HepG2 (cell line): ENCODE results near the gene RMRP. TPM values are rescaled to one million over a fixed set of nuclear protein-coding genes. Genes with fewer than 3 reads are reported as not detected.
A peak's percentile ranks its signal among the peaks of the same experiment; 100 is the strongest.

Experiments used
- CBX5 ChIP-seq: sonication (generic); formaldehyde crosslinking; IDR thresholded peaks from 2 replicates; pipeline ENCODE4 v1.4.0; 2020; ENCODE audit warnings: missing genetic modification reagents, borderline replicate concordance
- CENPT ChIP-seq: sonication (generic); formaldehyde crosslinking; IDR thresholded peaks from 2 replicates; pipeline ENCODE4 v1.8.0; 2022; ENCODE audit warnings: low read depth, mild to moderate bottlenecking, moderate library complexity, missing genetic modification reagents
- DNMT1 ChIP-seq: sonication (generic); formaldehyde crosslinking; IDR thresholded peaks from 2 replicates; pipeline ENCODE4 v1.5.1; 2020; ENCODE audit warnings: mild to moderate bottlenecking, missing genetic modification reagents
- FOXP1 ChIP-seq, 2 experiments: fragments of 450-650 bp in 1 of 2; IDR thresholded peaks; 2 replicates each; pipeline ENCODE4 v1.6.1; 2017 to 2018; ENCODE audit warnings: antibody characterized with exemption in 1 of 2
- IRF9 ChIP-seq: sonication (generic); formaldehyde crosslinking; IDR thresholded peaks from 2 replicates; pipeline ENCODE4 v1.8.0; 2022; ENCODE audit warnings: missing genetic modification reagents, mild to moderate bottlenecking, borderline replicate concordance
- KLF12 ChIP-seq: sonication (generic); formaldehyde crosslinking; IDR thresholded peaks from 2 replicates; pipeline ENCODE4 v1.4.0; 2020; ENCODE audit warnings: missing genetic modification reagents, borderline replicate concordance
- MYPOP ChIP-seq: sonication (generic); formaldehyde crosslinking; IDR thresholded peaks from 2 replicates; pipeline ENCODE4 v1.8.1; 2023; ENCODE audit warnings: mild to moderate bottlenecking, moderate library complexity, missing genetic modification reagents
- NFYB ChIP-seq: sonication (generic); formaldehyde crosslinking; IDR thresholded peaks from 2 replicates; pipeline ENCODE4 v1.4.0; 2020; ENCODE audit warnings: missing genetic modification reagents
- NR1H2 ChIP-seq: sonication (generic); formaldehyde crosslinking; IDR thresholded peaks from 2 replicates; pipeline ENCODE4 v1.8.1; 2022; ENCODE audit warnings: low read depth, missing genetic modification reagents, borderline replicate concordance
- RFX5 ChIP-seq: IDR thresholded peaks from 2 replicates; pipeline ENCODE4 v1.6.1; 2011; ENCODE audit warnings: low read depth, low read length, improper control_type of control experiment
- RXRA ChIP-seq: sonication (generic); formaldehyde crosslinking; IDR thresholded peaks from 2 replicates; pipeline ENCODE4 v1.5.1; 2020; ENCODE audit warnings: missing genetic modification reagents
- YY1 ChIP-seq: IDR thresholded peaks from 2 replicates; pipeline ENCODE4 v1.6.1; 2011; ENCODE audit warnings: low read length, low read depth, moderate library complexity, mild to moderate bottlenecking; ENCODE audit not compliant: insufficient read depth, insufficient replicate concordance
- ZNF282 ChIP-seq: fragments of 450-650 bp; IDR thresholded peaks from 2 replicates; pipeline ENCODE4 v1.6.1; 2018; ENCODE audit not compliant: partially characterized antibody
- ZNF44 ChIP-seq: sonication (generic); formaldehyde crosslinking; IDR thresholded peaks from 2 replicates; pipeline ENCODE4 v1.5.1; 2020; ENCODE audit warnings: mild to moderate bottlenecking, missing genetic modification reagents
- ZNF672 ChIP-seq: sonication (generic); formaldehyde crosslinking; IDR thresholded peaks from 2 replicates; pipeline ENCODE4 v1.8.1; 2022; ENCODE audit warnings: missing genetic modification reagents
- ZNF710 ChIP-seq: sonication (generic); formaldehyde crosslinking; IDR thresholded peaks from 2 replicates; pipeline ENCODE4 v1.5.0; 2020; ENCODE audit warnings: mild to moderate bottlenecking, missing genetic modification reagents, borderline replicate concordance
- ZNF773 ChIP-seq: sonication (generic); formaldehyde crosslinking; IDR thresholded peaks from 2 replicates; pipeline ENCODE4 v1.4.0; 2020; ENCODE audit warnings: missing genetic modification reagents, borderline replicate concordance
- ZNF878 ChIP-seq: sonication (generic); formaldehyde crosslinking; IDR thresholded peaks from 2 replicates; pipeline ENCODE4 v1.8.1; 2023; ENCODE audit warnings: mild to moderate bottlenecking, missing genetic modification reagents, moderate library complexity
- polyA plus RNA-seq, 8 experiments: library from polyadenylated mRNA; depleted of rRNA in 3 of 8; stranded (reverse) in 7 of 8; unstranded in 1 of 8; fragments of >200 nt; fragmentation: Illumina TruSeq in 4 of 8; extraction: Trizol in 4 of 8; gene quantifications; 2 replicates each; pipeline versions ENCODE4 v1.2.1 to v1.2.3, GENCODE V29; 2011 to 2016; ENCODE audit warnings: low read depth in 4 of 8, missing spikeins in 1 of 8, mixed read lengths in 1 of 8; ENCODE audit not compliant: insufficient read depth in 1 of 8
- total RNA-seq, 5 experiments: library from RNA; depleted of rRNA; stranded (reverse); fragments of >200 nt; fragmentation: Illumina TruSeq; extraction: Trizol; gene quantifications; 2 replicates each; pipeline ENCODE4 v1.2.3, GENCODE V29; 2016; ENCODE audit warnings: low read depth in 1 of 5

The RMRP gene
- total and polyA plus RNA-seq, 2 of the 13 experiments (the other 11 are each of a cell fraction or from before 2014, with no cell fraction given), result 51.4 to 4,025 TPM

DNA sequence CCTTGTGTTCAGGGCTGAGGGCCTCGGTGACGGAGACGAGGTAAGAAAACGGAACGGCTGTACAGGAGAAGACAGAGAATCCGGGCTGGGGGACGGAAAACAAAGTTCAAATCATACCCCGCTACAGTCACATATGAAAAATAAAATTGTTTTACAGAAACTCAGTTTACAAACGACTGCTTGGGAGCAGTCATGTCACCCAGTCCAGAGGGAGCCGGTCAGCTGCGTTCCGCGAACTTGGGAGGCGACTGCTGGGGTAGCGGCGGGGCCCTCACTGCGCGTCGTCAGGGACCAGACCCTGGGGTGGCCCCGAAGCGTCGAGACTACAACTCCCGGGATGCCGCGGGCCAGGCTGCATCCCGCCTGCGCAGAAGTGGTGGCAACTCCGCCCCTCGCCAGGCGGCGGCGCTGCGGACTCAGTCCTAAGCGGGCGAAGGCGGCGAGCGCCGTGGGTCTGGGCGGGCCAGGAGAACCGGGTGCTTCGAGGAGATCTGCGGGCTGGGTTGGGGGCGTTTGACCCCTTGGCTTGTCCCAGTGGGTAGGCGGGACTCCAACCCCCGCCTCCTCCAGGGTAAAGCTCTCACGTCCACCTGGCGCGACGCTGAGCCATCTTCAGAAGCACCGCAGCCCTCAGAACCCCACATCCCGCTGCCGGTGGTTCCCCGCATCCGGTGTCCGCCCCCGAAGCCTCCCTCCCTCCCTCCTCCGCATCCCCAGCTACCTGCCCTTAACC, 11.1 kb downstream of the RMRP start (continued):
- no peak for TF ChIP-seq NFYB (CRISPR knock-in tag)
- TF ChIP-seq CBX5 (CRISPR knock-in tag), result peak; percentile 20; the same call in 1 of the 2 replicates
- TF ChIP-seq YY1, result peak; percentile 60
- TF ChIP-seq ZNF672, result no peak
- no peak for TF ChIP-seq NR1H2 (CRISPR knock-in tag)
- TF ChIP-seq RFX5, result no peak
- TF ChIP-seq ZNF878, result no peak; the same call in 1 of the 2 replicates
- 0 out of 2 replicates have a peak, but pooled peaks have one; percentile 20 for TF ChIP-seq ZNF710
- peak; percentile 61; the same call in 1 of the 2 replicates for TF ChIP-seq RXRA (CRISPR knock-in tag)
- no peak for TF ChIP-seq ZNF773 (CRISPR knock-in tag)
- peak; percentile 72; the same call in 1 of the 2 replicates for TF ChIP-seq MYPOP (CRISPR knock-in tag)
- TF ChIP-seq CENPT (CRISPR knock-in tag), result 0 out of 2 replicates have a peak, but pooled peaks have one; percentile 72
- no peak for TF ChIP-seq KLF12
- TF ChIP-seq FOXP1 (IDR thresholded peaks at IDR 0.05), result no peak
- TF ChIP-seq FOXP1 (CRISPR knock-in tag; IDR thresholded peaks at IDR 0.05), result no peak
- TF ChIP-seq DNMT1, result 0 out of 2 replicates have a peak, but pooled peaks have one; percentile 32
- TF ChIP-seq IRF9 (CRISPR knock-in tag), result peak; percentile 36; the same call in 1 of the 2 replicates
- no peak for TF ChIP-seq ZNF282
- TF ChIP-seq ZNF44, result no peak
